ENCODE results near the gene PIP5KL1.

PIP5KL1 gene

GRCh38 chr9:127905004-127905728 is 25.4 kb downstream of the PIP5KL1 start:
- H3K4me3 Mint-ChIP-seq, result peak overlapping the region; percentile 96 to 98
- ATAC-seq (peak; percentile 75), DNase-seq (peak; percentile 49 to 72)
- H3K27me3 Mint-ChIP-seq, result no peaks in the 10 kb centered on the region
- no peaks in the 10 kb centered on the region for H3K9me3 Mint-ChIP-seq
- peaks cover 64% of the 10 kb centered on the region for H3K4me1 Mint-ChIP-seq
- H3K27ac Mint-ChIP-seq, result peak overlapping the region; percentile 96 to 99

DNA sequence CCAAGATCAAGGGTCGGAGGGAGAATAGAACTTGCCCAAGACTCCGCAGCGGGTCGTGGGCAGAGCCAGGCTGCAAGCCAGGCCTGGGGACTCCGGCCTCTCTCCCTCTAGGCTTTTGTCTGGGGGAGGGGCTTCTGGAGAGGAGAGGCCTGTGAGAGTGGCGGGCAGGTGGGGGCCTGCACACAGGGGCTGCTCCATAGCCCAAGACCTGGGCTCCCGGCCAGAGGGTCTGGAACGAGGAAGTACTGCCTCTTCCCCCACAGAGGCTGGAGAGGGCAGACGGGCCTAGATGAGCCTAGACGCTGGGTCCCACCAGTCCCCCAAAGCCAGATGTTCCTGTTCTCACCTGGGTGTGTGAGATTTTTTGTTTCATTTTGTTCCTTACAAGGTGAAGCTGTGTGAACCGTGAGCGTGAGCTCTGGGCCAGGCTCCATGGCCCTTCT is 26.0 kb downstream of the PIP5KL1 start:
- H3K9me3 Mint-ChIP-seq, result no peaks in the 10 kb centered on the region
- peak overlapping the region; percentile 96 to 98 for H3K4me3 Mint-ChIP-seq
- ATAC-seq, result peak; percentile 1
- DNase-seq, result peak in 1 of 2 donors; percentile 33
- H3K27me3 Mint-ChIP-seq, result no peaks in the 10 kb centered on the region
- peaks cover 63% of the 10 kb centered on the region for H3K4me1 Mint-ChIP-seq
- H3K27ac Mint-ChIP-seq, result peak overlapping the region; percentile 96 to 99

GRCh38 chr9:127903557-127904475 is 26.8 kb downstream of the PIP5KL1 start:
- peaks cover 62% of the 10 kb centered on the region for H3K4me1 Mint-ChIP-seq
- H3K4me3 Mint-ChIP-seq, result peak overlapping the region; percentile 96 to 98
- H3K9me3 Mint-ChIP-seq, result no peaks in the 10 kb centered on the region
- peak overlapping the region; percentile 96 to 99 for H3K27ac Mint-ChIP-seq
- DNase-seq (peak; percentile 68 to 89), ATAC-seq (peak; percentile 53)
- no peaks in the 10 kb centered on the region for H3K27me3 Mint-ChIP-seq

GRCh38 chr9:127899128-127899943 is 31.2 kb downstream of the PIP5KL1 start, which contains the start of gene ST6GALNAC6:
Gene ST6GALNAC6 (minus strand): TSS chr9:127899603. CDS start chr9:127897981, 1,622 bp downstream.
- H3K27me3 Mint-ChIP-seq, result no peaks in the 10 kb centered on the region
- peak; percentile 80 for ATAC-seq
- H3K9me3 Mint-ChIP-seq, result peaks cover 0 to 13% of the 10 kb centered on the region in 2 donors

GRCh38 chr9:127898433-127899127 is 32.0 kb downstream of the PIP5KL1 start:
- Mint-ChIP-seq H3K27me3 (no peaks in the 10 kb centered on the region), H3K4me1 (peaks cover 65% of the 10 kb centered on the region), H3K9me3 (peaks cover 0 to 20% of the 10 kb centered on the region in 2 donors), H3K4me3 (peak overlapping the region; percentile 87 to 88), H3K27ac (peak overlapping the region; percentile 81 to 89)
- ATAC-seq (peak; percentile 29), DNase-seq (no peak)

More at GRCh38 chr9:127899128-127899943, 31.2 kb downstream of the PIP5KL1 start, which contains the start of gene ST6GALNAC6:
- Mint-ChIP-seq H3K4me1 (peaks cover 69% of the 10 kb centered on the region), H3K4me3 (peak within 1 kb of the TSS; percentile 87 to 88), H3K27ac (peak within 1 kb of the TSS; percentile 81 to 89)
- peak; percentile 73 to 77 for DNase-seq

GRCh38 chr9:127897193-127897692 is 33.3 kb downstream of the PIP5KL1 start:
- H3K9me3 Mint-ChIP-seq, result peaks cover 0 to 27% of the 10 kb centered on the region in 2 donors
- no peaks in the 10 kb centered on the region for H3K27me3 Mint-ChIP-seq
- peak overlapping the region; percentile 87 to 88 for H3K4me3 Mint-ChIP-seq
- peaks cover 66% of the 10 kb centered on the region for H3K4me1 Mint-ChIP-seq
- DNase-seq (no peak), ATAC-seq (peak; percentile 7)
- H3K27ac Mint-ChIP-seq, result peak overlapping the region in 1 of 2 donors; percentile 71

GRCh38 chr9:127896395-127897192 is 34.0 kb downstream of the PIP5KL1 start:
- Mint-ChIP-seq H3K4me1 (peaks cover 63% of the 10 kb centered on the region), H3K9me3 (peaks cover 0 to 27% of the 10 kb centered on the region in 2 donors), H3K27ac (peak overlapping the region in 1 of 2 donors; percentile 71), H3K27me3 (no peaks in the 10 kb centered on the region), H3K4me3 (no peak overlapping the region)
- ATAC-seq (no peak), DNase-seq (no peak)

- H3K27ac Mint-ChIP-seq, result peak overlapping the region in 1 of 2 donors; percentile 50
- H3K27me3 Mint-ChIP-seq, result no peaks in the 10 kb centered on the region
- no peak for ATAC-seq
- H3K4me3 Mint-ChIP-seq, result no peak overlapping the region
- H3K9me3 Mint-ChIP-seq, result peaks cover 0 to 27% of the 10 kb centered on the region in 2 donors
- no peak for DNase-seq
- H3K4me1 Mint-ChIP-seq, result peaks cover 65% of the 10 kb centered on the region
Measured at GRCh38 chr9:127895811-127896210, 34.8 kb downstream of the PIP5KL1 start.

DNA sequence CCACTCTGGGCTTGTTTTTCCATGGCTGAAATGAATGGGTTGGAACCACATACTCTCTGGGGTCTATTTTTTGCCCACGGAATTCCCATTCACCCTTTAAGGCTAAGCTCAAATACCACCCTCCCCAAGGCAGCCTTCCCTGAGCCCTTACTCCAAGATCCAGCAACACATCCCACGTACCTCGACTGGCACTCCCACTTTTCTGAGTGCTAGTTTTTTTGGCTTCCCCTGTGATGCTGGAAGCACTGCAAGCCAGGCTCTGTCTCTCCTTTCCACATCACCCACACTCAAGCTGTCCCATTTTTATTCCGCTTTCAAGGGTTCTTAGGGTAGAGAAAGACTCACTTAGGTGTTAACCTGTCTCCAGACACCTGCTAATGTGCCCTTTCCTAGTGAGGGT is 37.2 kb downstream of the PIP5KL1 start:
- H3K9me3 Mint-ChIP-seq, result peaks cover 0 to 27% of the 10 kb centered on the region in 2 donors
- no peaks in the 10 kb centered on the region for H3K27me3 Mint-ChIP-seq
- H3K4me1 Mint-ChIP-seq, result peaks cover 63% of the 10 kb centered on the region
- H3K27ac Mint-ChIP-seq, result no peak overlapping the region
- no peak for DNase-seq
- no peak overlapping the region for H3K4me3 Mint-ChIP-seq
- ATAC-seq, result no peak

- H3K4me3 Mint-ChIP-seq, result no peak overlapping the region
- no peak for DNase-seq
- no peak overlapping the region for H3K27ac Mint-ChIP-seq
- peaks cover 60% of the 10 kb centered on the region for H3K4me1 Mint-ChIP-seq
- ATAC-seq, result no peak
- H3K9me3 Mint-ChIP-seq, result peaks cover 0 to 27% of the 10 kb centered on the region in 2 donors
- H3K27me3 Mint-ChIP-seq, result no peaks in the 10 kb centered on the region
Measured at GRCh38 chr9:127892831-127893230, 37.7 kb downstream of the PIP5KL1 start.

DNA sequence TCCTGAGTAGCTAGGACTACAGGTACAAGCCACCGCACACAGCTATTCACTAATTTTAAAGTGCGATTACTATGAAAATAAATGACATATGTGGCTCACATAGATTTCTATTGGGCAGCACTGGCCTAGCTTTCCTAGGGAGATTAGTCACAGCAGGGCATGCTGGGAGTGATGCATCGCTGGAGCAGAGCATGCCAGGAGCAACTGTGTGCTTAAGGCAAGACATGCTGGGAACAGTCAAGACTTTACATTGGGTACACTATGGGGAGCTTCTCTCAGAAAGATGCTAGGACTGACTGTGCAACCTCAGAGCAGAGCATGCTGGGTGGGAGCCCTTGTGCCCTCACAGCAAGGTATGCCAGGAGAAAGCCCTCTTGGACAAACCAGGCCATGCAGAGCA is 40.5 kb downstream of the PIP5KL1 start:
- Mint-ChIP-seq H3K4me1 (peaks cover 55% of the 10 kb centered on the region), H3K4me3 (no peak overlapping the region), H3K27me3 (no peaks in the 10 kb centered on the region), H3K9me3 (peaks cover 0 to 17% of the 10 kb centered on the region in 2 donors), H3K27ac (no peak overlapping the region)
- DNase-seq (no peak), ATAC-seq (no peak)

GRCh38 chr9:127887792-127888191 is 42.8 kb downstream of the PIP5KL1 start:
- no peaks in the 10 kb centered on the region for H3K27me3 Mint-ChIP-seq
- no peaks in the 10 kb centered on the region for H3K9me3 Mint-ChIP-seq
- ATAC-seq (peak; percentile 64), DNase-seq (no peak)
- H3K4me1 Mint-ChIP-seq, result peaks cover 60% of the 10 kb centered on the region
- no peak overlapping the region for H3K4me3 Mint-ChIP-seq
- no peak overlapping the region for H3K27ac Mint-ChIP-seq

- no peak for DNase-seq
- Mint-ChIP-seq H3K9me3 (no peaks in the 10 kb centered on the region), H3K4me1 (peaks cover 64% of the 10 kb centered on the region), H3K27me3 (no peaks in the 10 kb centered on the region), H3K27ac (peak overlapping the region in 1 of 2 donors; percentile 57), H3K4me3 (no peak overlapping the region)
- ATAC-seq, result no peak
Measured at GRCh38 chr9:127886401-127886972, 44.1 kb downstream of the PIP5KL1 start.

Data from stimulated activated naive CD8-positive, alpha-beta T cell treated with anti-CD3 and anti-CD28 coated beads, Interleukin-15, amount 100 ng/mL, for 72 hours (primary cell).